Stomach (tissue), 9 donors: ENCODE data around the gene WDR20. TPM values are rescaled to one million over a fixed set of nuclear protein-coding genes. Genes with fewer than 3 reads are reported as not detected.
A peak's percentile ranks its signal among the peaks of the same experiment; 100 is the strongest.

ENCODE experiments used
- DNase-seq, 2 donors: peaks; one replicate each; pipeline versions ENCODE4 v3.0.0 to v3.0.0-alpha.2; 2013 to 2019
- H3K27ac ChIP-seq, 5 donors: fragments of 200-600 bp in 4 of 5; sonication (generic) in 4 of 5; one replicate each; pipeline ENCODE4 v1.5.1; 2013 to 2019; ENCODE audit warnings: mild to moderate bottlenecking in 1 of 5, moderate library complexity in 1 of 5
- H3K27me3 ChIP-seq, 3 donors: fragments of 200-600 bp; sonication (generic); one replicate each; pipeline ENCODE4 v1.5.1; 2017 to 2019; ENCODE audit warnings: mixed run types in 1 of 3
- H3K36me3 ChIP-seq, 4 donors: fragments of 200-600 bp; sonication (generic); 1 replicate in 3 of 4; 2 replicates in 1 of 4; pipeline ENCODE4 v1.5.1; 2016 to 2019
- H3K4me1 ChIP-seq, 4 donors: fragments of 200-600 bp; sonication (generic); one replicate each; pipeline ENCODE4 v1.5.1; 2016 to 2019
- H3K4me3 ChIP-seq, 4 donors: fragments of 200-600 bp; sonication (generic) in 3 of 4; one replicate each; pipeline ENCODE4 v1.5.1; 2016 to 2019; ENCODE audit warnings: mild to moderate bottlenecking in 1 of 4
- H3K9me3 ChIP-seq, 4 donors: fragments of 200-600 bp; sonication (generic); one replicate each; pipeline ENCODE4 v1.5.1; 2016 to 2019
- EP300 ChIP-seq: sonication (generic); formaldehyde crosslinking; IDR thresholded peaks from one replicate; pipeline ENCODE4 v1.6.1; 2017; ENCODE audit warnings: antibody characterized with exemption
- POLR2A ChIP-seq, 4 donors: fragments of 450-650 bp; IDR thresholded peaks; one replicate each; pipeline ENCODE4 v1.6.1; 2016; ENCODE audit warnings: antibody characterized with exemption in 4 of 4, control low read depth in 2 of 4, mild to moderate bottlenecking in 1 of 4, moderate library complexity in 1 of 4
- POLR2AphosphoS5 ChIP-seq, 3 donors: sonication (generic); formaldehyde crosslinking; IDR thresholded peaks; one replicate each; pipeline ENCODE4 v1.6.1; 2016; ENCODE audit warnings: antibody characterized with exemption in 3 of 3
- WGBS, 5 donors: extraction: QIAGEN DNeasy Blood & Tissue Kit in 3 of 5; methylation state at CpG; one replicate each; pipeline versions ENCODE4 v1.1.5 to v1.1.7; 2013 to 2018; 5-methylcytosine and 5-hydroxymethylcytosine counted together
- intact Hi-C: fragments of 100-400 bp; cut with DNase I; formaldehyde crosslinking; loops from one replicate; pipeline ENCODE4 v1.15.1; 2023; ENCODE audit warnings: low total_unique reads
- polyA plus RNA-seq, 3 donors: library from polyadenylated mRNA; stranded (reverse); fragments of 200-250 nt; gene quantifications; one replicate each; pipeline ENCODE4 v1.2.3, GENCODE V29; 2013
- total RNA-seq, 5 donors: library from RNA; depleted of rRNA; stranded (reverse); fragments of >200 nt; gene quantifications; one replicate each; pipeline versions ENCODE4 v1.1.0 to v1.2.3, GENCODE V29; 2014 to 2016
- TF ChIP-seq, protein P1 (sequence below), 7 experiments: fragments of 450-650 bp in 4 of 7; fragments of 200-600 bp in 3 of 7; sonication (generic) in 3 of 7; IDR thresholded peaks; one replicate each; pipeline ENCODE4 v1.5.1; 2016 to 2019; ENCODE audit warnings: antibody characterized with exemption in 7 of 7, control low read depth in 2 of 7, mild to moderate bottlenecking in 1 of 7
- donor health status: healthy with polysubstance abuse.
- donor health status: Bipolar disorder and iron deficiency.
- donor health status: healthy.

Gene WDR20
- total and polyA plus RNA-seq, 8 donors = 8.2 to 44.2 (median 14.5) TPM

DNA sequence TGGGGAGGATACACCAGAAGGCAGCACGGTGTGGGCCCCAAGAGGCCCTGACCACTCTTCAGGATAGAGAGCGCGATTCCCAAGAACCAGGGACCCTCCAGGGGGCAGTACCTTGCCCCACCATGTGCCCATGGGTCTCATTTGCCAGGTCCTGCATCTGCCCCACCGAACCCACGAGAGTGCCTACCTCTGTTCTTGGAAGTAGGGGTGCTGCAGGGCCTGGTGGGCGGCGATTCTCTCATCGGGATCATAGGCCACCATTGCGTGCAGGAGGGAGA lies 92.6 kb downstream of the WDR20 start:
- TF ChIP-seq, protein P1, sequence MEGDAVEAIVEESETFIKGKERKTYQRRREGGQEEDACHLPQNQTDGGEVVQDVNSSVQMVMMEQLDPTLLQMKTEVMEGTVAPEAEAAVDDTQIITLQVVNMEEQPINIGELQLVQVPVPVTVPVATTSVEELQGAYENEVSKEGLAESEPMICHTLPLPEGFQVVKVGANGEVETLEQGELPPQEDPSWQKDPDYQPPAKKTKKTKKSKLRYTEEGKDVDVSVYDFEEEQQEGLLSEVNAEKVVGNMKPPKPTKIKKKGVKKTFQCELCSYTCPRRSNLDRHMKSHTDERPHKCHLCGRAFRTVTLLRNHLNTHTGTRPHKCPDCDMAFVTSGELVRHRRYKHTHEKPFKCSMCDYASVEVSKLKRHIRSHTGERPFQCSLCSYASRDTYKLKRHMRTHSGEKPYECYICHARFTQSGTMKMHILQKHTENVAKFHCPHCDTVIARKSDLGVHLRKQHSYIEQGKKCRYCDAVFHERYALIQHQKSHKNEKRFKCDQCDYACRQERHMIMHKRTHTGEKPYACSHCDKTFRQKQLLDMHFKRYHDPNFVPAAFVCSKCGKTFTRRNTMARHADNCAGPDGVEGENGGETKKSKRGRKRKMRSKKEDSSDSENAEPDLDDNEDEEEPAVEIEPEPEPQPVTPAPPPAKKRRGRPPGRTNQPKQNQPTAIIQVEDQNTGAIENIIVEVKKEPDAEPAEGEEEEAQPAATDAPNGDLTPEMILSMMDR (IDR thresholded peaks at IDR 0.05) = no peak
- TF ChIP-seq POLR2AphosphoS5 (IDR thresholded peaks at IDR 0.05) (no peak), POLR2A (IDR thresholded peaks at IDR 0.05) (no peak), EP300 (no peak)
- intact Hi-C loops = no loop called here
- DNase-seq = no peak
- H3K4me3 ChIP-seq = no peak overlapping the region
- WGBS, 5 donors = 84 to 94% (median 88%) methylated on average over 9 of the region's 9 CpGs
- peaks cover 0 to 50% (median 35%) of the 10 kb centered on the region in 4 donors for H3K36me3 ChIP-seq
- no peak overlapping the region for H3K27ac ChIP-seq
- peaks cover 0 to 15% (median 12%) of the 10 kb centered on the region in 4 donors for H3K4me1 ChIP-seq
- no peaks in the 10 kb centered on the region for H3K9me3 ChIP-seq
- no peaks in the 10 kb centered on the region for H3K27me3 ChIP-seq

DNA sequence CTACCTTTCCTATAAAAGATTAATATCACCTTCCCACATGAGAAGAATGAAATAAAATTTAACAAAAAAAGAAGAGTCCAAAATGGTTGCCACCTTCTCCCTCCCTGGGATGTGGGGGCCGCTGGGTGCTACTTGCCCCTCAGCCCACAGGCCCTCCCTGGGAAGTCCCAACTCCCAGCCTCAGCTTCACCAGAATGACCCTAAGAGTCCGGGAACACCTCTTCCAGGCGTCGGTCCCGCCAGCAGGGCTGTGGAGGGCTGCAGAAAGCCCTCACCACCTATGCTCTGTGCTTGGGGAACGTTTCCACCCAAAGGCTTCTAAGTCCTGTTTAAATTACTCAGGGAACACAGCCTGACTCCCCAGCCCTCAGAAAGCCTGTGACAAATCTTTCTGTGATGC lies 93.4 kb downstream of the WDR20 start:
- Histone ChIP-seq H3K9me3 (no peaks in the 10 kb centered on the region), H3K4me3 (no peak overlapping the region), H3K27ac (no peak overlapping the region), H3K4me1 (peaks cover 0 to 15% (median 12%) of the 10 kb centered on the region in 4 donors), H3K27me3 (no peaks in the 10 kb centered on the region), H3K36me3 (peaks cover 0 to 50% (median 35%) of the 10 kb centered on the region in 4 donors)
- intact Hi-C loops = no loop called here
- TF ChIP-seq POLR2A (IDR thresholded peaks at IDR 0.05) = no peak
- no peak for TF ChIP-seq POLR2AphosphoS5 (IDR thresholded peaks at IDR 0.05)
- TF ChIP-seq EP300 = no peak
- TF ChIP-seq, protein P1 (IDR thresholded peaks at IDR 0.05) = no peak
- 79 to 93% (median 90%) methylated on average over 6 of the region's 6 CpGs for WGBS, 5 donors
- no peak for DNase-seq

DNA sequence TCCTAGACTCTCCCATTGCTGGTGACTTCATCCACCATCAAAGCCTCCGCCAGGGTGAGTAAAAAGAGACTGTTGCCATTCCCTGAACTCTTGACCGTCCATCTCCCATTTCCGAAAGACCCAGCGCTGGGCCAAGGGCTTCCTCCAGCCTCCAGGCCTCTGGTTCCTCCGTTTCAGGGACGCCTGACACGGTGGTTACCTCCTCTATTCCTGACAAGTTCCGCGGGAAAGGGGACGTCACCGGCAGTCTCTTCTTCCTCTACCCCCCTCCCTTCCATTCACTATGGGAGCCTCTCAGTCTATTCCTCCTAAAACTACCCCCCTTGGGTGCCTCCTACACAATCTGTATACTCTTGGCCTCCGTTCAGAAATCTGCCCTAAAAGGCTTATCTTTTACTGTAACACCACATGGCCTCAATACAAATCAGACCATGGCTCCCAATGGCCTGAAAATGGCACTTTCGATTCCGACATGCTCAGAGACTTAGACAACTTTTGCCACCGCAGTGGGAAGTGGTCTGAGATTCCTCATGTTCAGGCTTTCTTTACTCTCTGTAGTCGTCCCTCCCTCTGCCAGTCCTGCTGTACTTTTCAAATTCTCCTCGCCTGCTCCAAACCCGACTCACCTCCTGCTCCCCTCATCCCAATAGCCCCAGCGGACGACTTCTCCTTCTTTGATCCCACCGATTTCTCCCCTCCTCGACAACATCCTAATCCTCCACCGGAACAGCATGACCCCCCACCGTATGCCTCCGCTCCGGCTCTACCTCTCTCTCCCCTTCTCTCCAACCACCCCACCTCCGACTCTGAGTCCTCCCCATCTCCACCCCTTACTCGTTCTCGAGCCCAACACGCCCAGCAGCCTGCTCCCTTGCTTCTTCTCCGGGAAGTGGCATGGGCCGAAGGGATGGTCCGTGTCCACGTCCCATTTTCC lies 94.9 kb downstream of the WDR20 start:
- Histone ChIP-seq H3K27me3 (no peaks in the 10 kb centered on the region), H3K36me3 (peaks cover 0 to 42% (median 32%) of the 10 kb centered on the region in 4 donors), H3K4me3 (peak overlapping the region; percentile 27 to 36 (median 29)), H3K4me1 (peaks cover 0 to 15% (median 12%) of the 10 kb centered on the region in 4 donors), H3K9me3 (no peaks in the 10 kb centered on the region), H3K27ac (peak overlapping the region in 2 of 5 donors; percentile 19 to 49)
- WGBS, 5 donors = 61 to 69% (median 64%) methylated on average over 34 of the region's 34 CpGs
- no peak for DNase-seq
- no peak for TF ChIP-seq POLR2A (IDR thresholded peaks at IDR 0.05)
- intact Hi-C loops = loop anchor here (5.0 kb wide), 1 partner anchor 78 kb away; no protein-coding TSS in a partner anchor

DNA sequence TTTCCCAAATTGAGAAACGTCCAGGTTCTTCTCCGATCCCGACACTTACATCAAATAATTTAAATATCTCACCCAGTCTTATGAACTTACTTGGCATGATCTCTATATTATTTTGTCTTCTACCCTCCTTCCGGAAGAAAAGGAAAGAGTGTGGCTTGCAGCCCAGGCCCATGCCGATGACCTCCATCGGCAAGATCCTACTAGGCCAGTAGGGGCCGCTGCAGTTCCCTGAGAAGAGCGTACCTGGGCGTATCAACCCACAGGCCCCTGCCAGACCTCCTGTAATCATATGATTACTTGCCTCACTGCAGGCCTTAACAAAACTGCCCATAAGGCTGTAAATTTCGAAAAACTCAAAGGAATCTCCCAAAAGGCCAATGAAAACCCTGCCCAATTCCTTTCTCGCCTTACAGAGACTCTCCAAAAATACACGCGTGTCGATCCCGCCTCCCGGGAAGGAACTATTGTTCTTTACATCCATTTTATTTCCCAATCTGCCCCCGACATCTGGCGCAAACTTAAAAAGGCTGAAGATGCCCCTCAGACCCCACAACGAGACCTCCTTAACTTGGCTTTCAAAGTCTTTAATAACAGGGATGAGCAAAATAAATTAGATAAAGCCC lies 95.7 kb downstream of the WDR20 start:
- Histone ChIP-seq H3K27ac (peak overlapping the region in 2 of 5 donors; percentile 19 to 49), H3K4me3 (peak overlapping the region; percentile 27 to 36 (median 29)), H3K36me3 (peaks cover 0 to 34% (median 26%) of the 10 kb centered on the region in 4 donors), H3K4me1 (peaks cover 0 to 15% (median 12%) of the 10 kb centered on the region in 4 donors), H3K9me3 (no peaks in the 10 kb centered on the region), H3K27me3 (no peaks in the 10 kb centered on the region)
- intact Hi-C loops = loop anchor here (5.0 kb wide), 1 partner anchor 77 kb away; no protein-coding TSS in a partner anchor
- WGBS, 5 donors = 38 to 45% (median 41%) methylated on average over 19 of the region's 19 CpGs
- peak; percentile 93 for DNase-seq
- TF ChIP-seq EP300 (no peak), POLR2AphosphoS5 (IDR thresholded peaks at IDR 0.05) (peak in 1 of 3 donors; percentile 58)
- TF ChIP-seq, protein P1 (IDR thresholded peaks at IDR 0.05) = peak in 5 of 7 experiments; percentile 69 to 82 (median 78)
